HG02759 (cell line): ENCODE measurements around the gene NTM.

Experiments
- ATAC-seq: cut with Tn5 transposase; IDR thresholded peaks from one replicate; pipeline ENCODE4 v1.9.1; 2021; ENCODE audit warnings: mild to moderate bottlenecking, moderate library complexity; ENCODE audit not compliant: unreplicated experiment

NTM gene

GRCh38 chr11:131807876-131808275, 437.5 kb downstream of the NTM start:
- no peak for ATAC-seq

- no peak for ATAC-seq
Observed at GRCh38 chr11:131808470-131808869, 438.1 kb downstream of the NTM start.

- ATAC-seq = no peak
Observed at GRCh38 chr11:131809203-131809918, 438.9 kb downstream of the NTM start.

GRCh38 chr11:131810541-131810940, 440.1 kb downstream of the NTM start:
- no peak for ATAC-seq

GRCh38 chr11:131811383-131811782, 441.0 kb downstream of the NTM start:
- no peak for ATAC-seq

GRCh38 chr11:131814108-131814507, 443.7 kb downstream of the NTM start:
- ATAC-seq = no peak

GRCh38 chr11:131815590-131815989, 445.2 kb downstream of the NTM start:
- ATAC-seq = no peak

- no peak for ATAC-seq
Observed at GRCh38 chr11:131816051-131816450, 445.6 kb downstream of the NTM start.

GRCh38 chr11:131817687-131818188, 447.3 kb downstream of the NTM start:
- no peak for ATAC-seq

- ATAC-seq = no peak
Observed at GRCh38 chr11:131819865-131820264, 449.4 kb downstream of the NTM start.

- ATAC-seq = no peak
Observed at GRCh38 chr11:131822506-131822905, 452.1 kb downstream of the NTM start.

GRCh38 chr11:131823772-131824171, 453.4 kb downstream of the NTM start:
- ATAC-seq = no peak

GRCh38 chr11:131824771-131825170, 454.4 kb downstream of the NTM start:
- no peak for ATAC-seq

GRCh38 chr11:131827430-131827829, 457.0 kb downstream of the NTM start:
- no peak for ATAC-seq

- no peak for ATAC-seq
Observed at GRCh38 chr11:131829725-131830124, 459.3 kb downstream of the NTM start.

GRCh38 chr11:131832079-131832478, 461.7 kb downstream of the NTM start:
- no peak for ATAC-seq

GRCh38 chr11:131833366-131833765, 463.0 kb downstream of the NTM start:
- ATAC-seq = no peak

GRCh38 chr11:131837562-131837961, 467.1 kb downstream of the NTM start:
- no peak for ATAC-seq

GRCh38 chr11:131838016-131838415, 467.6 kb downstream of the NTM start:
- ATAC-seq = no peak

GRCh38 chr11:131839326-131839725, 468.9 kb downstream of the NTM start:
- no peak for ATAC-seq

GRCh38 chr11:131840545-131840944, 470.1 kb downstream of the NTM start:
- no peak for ATAC-seq

- no peak for ATAC-seq
Observed at GRCh38 chr11:131841028-131841427, 470.6 kb downstream of the NTM start.
